ENCODE data around the gene SH3RF3.

GRCh38 chr2:109352056-109352897, 223.3 kb downstream of the SH3RF3 start:
- TF ChIP-seq ZNF280D (CRISPR knock-in tag; IDR thresholded peaks at IDR 0.05): no peak
- no peak for TF ChIP-seq MYNN (CRISPR knock-in tag; IDR thresholded peaks at IDR 0.05; ENCODE audit: low read depth)
- TF ChIP-seq ZNF740 (CRISPR knock-in tag; IDR thresholded peaks at IDR 0.05): no peak
- TF ChIP-seq YEATS2 (CRISPR knock-in tag; IDR thresholded peaks at IDR 0.05; ENCODE audit: borderline replicate concordance): no peak
- no peak for TF ChIP-seq ZNF777 (CRISPR knock-in tag; IDR thresholded peaks at IDR 0.05)
- TF ChIP-seq EHMT2 (IDR thresholded peaks at IDR 0.05; ENCODE audit: borderline replicate concordance, low read depth, low read length): no peak
